Cardiac muscle cell (in vitro differentiated cells and primary cell): Measurements from ENCODE around the gene ZP4. TPM values are rescaled to one million over a fixed set of nuclear protein-coding genes. Genes with fewer than 3 reads are reported as not detected.

Experiments
- DNase-seq, 2 donors: peaks; one replicate each; pipeline versions ENCODE4 v3.0.0 to v3.0.0-alpha.2; 2010 to 2017; ENCODE audit warnings: low read depth in 1 of 2, low spot score in 1 of 2
- H3K27ac ChIP-seq: fragments of 200-600 bp; sonication (generic); 2 replicates; pipeline ENCODE4 v1.5.1; 2016
- H3K27me3 ChIP-seq: fragments of 200-600 bp; sonication (generic); 2 replicates; pipeline ENCODE4 v1.6.0; 2016; ENCODE audit warnings: control low read depth
- H3K36me3 ChIP-seq: fragments of 200-600 bp; sonication (generic); 2 replicates; pipeline ENCODE4 v1.5.1; 2016; ENCODE audit warnings: control low read depth
- H3K4me1 ChIP-seq: fragments of 200-600 bp; sonication (generic); 2 replicates; pipeline ENCODE4 v1.8.1; 2017; ENCODE audit warnings: low read depth, mild to moderate bottlenecking, mixed run types
- H3K4me3 ChIP-seq: fragments of 200-600 bp; sonication (generic); 2 replicates; pipeline ENCODE4 v1.5.1; 2016; ENCODE audit warnings: mild to moderate bottlenecking
- H3K9me3 ChIP-seq: fragments of 200-600 bp; sonication (generic); 2 replicates; pipeline ENCODE4 v1.5.1; 2017; ENCODE audit warnings: low read depth, mild to moderate bottlenecking, control low read depth
- CTCF ChIP-seq: IDR thresholded peaks from 2 replicates; pipeline ENCODE4 v1.5.1; 2012; ENCODE audit warnings: low read depth, mild to moderate bottlenecking, low read length
- polyA plus RNA-seq: library from polyadenylated mRNA; unstranded; fragments of >200 nt; fragmentation: Nextera tagmentation; extraction: Ambion mirVana; gene quantifications from 2 replicates; pipeline ENCODE4 v1.2.1, GENCODE V29; 2016
- total RNA-seq: library from RNA; depleted of rRNA; stranded (reverse); fragments of >200 nt; gene quantifications from 2 replicates; pipeline ENCODE4 v1.2.3, GENCODE V29; 2016

The ZP4 gene
- total and polyA plus RNA-seq, 2 experiments from 2014 or later: not detected

GRCh38 chr1:237863234-237863633 is 27.5 kb downstream of the ZP4 start:
- Histone ChIP-seq H3K36me3 (no peaks in the 10 kb centered on the region), H3K4me1 (no peaks in the 10 kb centered on the region), H3K4me3 (no peak overlapping the region), H3K9me3 (no peaks in the 10 kb centered on the region), H3K27ac (no peak overlapping the region), H3K27me3 (no peaks in the 10 kb centered on the region)
- TF ChIP-seq CTCF: no peak
- no peak for DNase-seq

- Histone ChIP-seq H3K36me3 (no peaks in the 10 kb centered on the region), H3K27me3 (no peaks in the 10 kb centered on the region), H3K4me1 (no peaks in the 10 kb centered on the region), H3K9me3 (no peaks in the 10 kb centered on the region), H3K4me3 (no peak overlapping the region), H3K27ac (no peak overlapping the region)
- no peak for DNase-seq
- no peak for TF ChIP-seq CTCF
Measured at GRCh38 chr1:237861944-237862343, 28.8 kb downstream of the ZP4 start.

GRCh38 chr1:237858992-237859391 is 31.7 kb downstream of the ZP4 start:
- Histone ChIP-seq H3K4me1 (no peaks in the 10 kb centered on the region), H3K27ac (no peak overlapping the region), H3K27me3 (no peaks in the 10 kb centered on the region), H3K9me3 (no peaks in the 10 kb centered on the region), H3K4me3 (no peak overlapping the region), H3K36me3 (no peaks in the 10 kb centered on the region)
- DNase-seq: no peak
- TF ChIP-seq CTCF: no peak

GRCh38 chr1:237857455-237857854 is 33.3 kb downstream of the ZP4 start:
- no peaks in the 10 kb centered on the region for H3K27me3 ChIP-seq
- no peak for DNase-seq
- H3K36me3 ChIP-seq: no peaks in the 10 kb centered on the region
- no peak for TF ChIP-seq CTCF
- H3K27ac ChIP-seq: no peak overlapping the region
- no peak overlapping the region for H3K4me3 ChIP-seq
- no peaks in the 10 kb centered on the region for H3K4me1 ChIP-seq
- H3K9me3 ChIP-seq: no peaks in the 10 kb centered on the region

GRCh38 chr1:237852342-237852741 is 38.4 kb downstream of the ZP4 start:
- DNase-seq: no peak

More at GRCh38 chr1:237852342-237852741, 38.4 kb downstream of the ZP4 start:
- no peaks in the 10 kb centered on the region for H3K9me3 ChIP-seq
- no peak overlapping the region for H3K4me3 ChIP-seq
- no peaks in the 10 kb centered on the region for H3K4me1 ChIP-seq
- H3K36me3 ChIP-seq: no peaks in the 10 kb centered on the region
- H3K27ac ChIP-seq: no peak overlapping the region
- TF ChIP-seq CTCF: no peak
- no peaks in the 10 kb centered on the region for H3K27me3 ChIP-seq
